CD4-positive, alpha-beta T cell treated with Interleukin-15 for 4 hours (primary cell): ENCODE measurements around the gene SPRR5.

Source experiments
- DNase-seq: peaks from one replicate; pipeline ENCODE4 v3.0.0-alpha.2; 2020; ENCODE audit warnings: low spot score

Gene SPRR5

GRCh38 chr1:152983234-152983633 is 36.2 kb downstream of the SPRR5 start:
- no peak for DNase-seq

GRCh38 chr1:152983743-152984142 is 36.7 kb downstream of the SPRR5 start, which contains the start of gene SPRR1A:
Gene SPRR1A (plus strand): TSS chr1:152984081. CDS start chr1:152985231, 1,150 bp downstream.
- DNase-seq: no peak

- DNase-seq: no peak
Observed at GRCh38 chr1:152986578-152986977, 39.6 kb downstream of the SPRR5 start.

- no peak for DNase-seq
Observed at GRCh38 chr1:152993186-152993585, 46.2 kb downstream of the SPRR5 start.

GRCh38 chr1:152995842-152996241 is 48.8 kb downstream of the SPRR5 start:
- DNase-seq: no peak

- no peak for DNase-seq
Observed at GRCh38 chr1:152996633-152997400, 49.8 kb downstream of the SPRR5 start.

- no peak for DNase-seq
Observed at GRCh38 chr1:152997901-152998300, 50.9 kb downstream of the SPRR5 start.

- no peak for DNase-seq
Observed at GRCh38 chr1:152998476-152998875, 51.5 kb downstream of the SPRR5 start.
